Gastrocnemius medialis (tissue), 4 donors: ENCODE measurements around the gene PCLO. TPM values are rescaled to one million over a fixed set of nuclear protein-coding genes. Genes with fewer than 3 reads are reported as not detected.

Source experiments
- ATAC-seq, 2 donors: fragments of 150-250 bp; one replicate each; pipeline ENCODE4 v1.9.1; 2016
- DNase-seq, 2 donors: peaks; one replicate each; pipeline ENCODE4 v3.0.0-alpha.2; 2019
- H3K27ac ChIP-seq, 4 donors: fragments of 200-600 bp; sonication (generic); 1 replicate in 1 of 4; 2 replicates in 3 of 4; pipeline ENCODE4 v1.5.1; 2016 to 2018; ENCODE audit warnings: mild to moderate bottlenecking in 2 of 4, moderate library complexity in 1 of 4
- H3K27me3 ChIP-seq, 3 donors: fragments of 200-600 bp; sonication (generic) in 2 of 3; 1 replicate in 1 of 3; 2 replicates in 2 of 3; pipeline versions ENCODE4 v1.5.1 to v1.6.0; 2016 to 2019; ENCODE audit warnings: mild to moderate bottlenecking in 1 of 3, moderate library complexity in 1 of 3
- H3K36me3 ChIP-seq, 2 donors: fragments of 200-600 bp; sonication (generic) in 1 of 2; one replicate each; pipeline ENCODE4 v1.5.1; 2017 to 2018
- H3K4me1 ChIP-seq, 2 donors: fragments of 200-600 bp; sonication (generic) in 1 of 2; one replicate each; pipeline ENCODE4 v1.5.1; 2016 to 2017; ENCODE audit warnings: mild to moderate bottlenecking in 2 of 2
- H3K4me3 ChIP-seq, 4 donors: fragments of 200-600 bp; sonication (generic) in 3 of 4; 1 replicate in 1 of 4; 2 replicates in 3 of 4; pipeline ENCODE4 v1.5.1; 2016 to 2019; ENCODE audit warnings: mild to moderate bottlenecking in 2 of 4
- H3K9me3 ChIP-seq, 3 donors: fragments of 200-600 bp; sonication (generic) in 2 of 3; 1 replicate in 1 of 3; 2 replicates in 2 of 3; pipeline ENCODE4 v1.5.1; 2016 to 2019
- POLR2A ChIP-seq, 2 donors: fragments of 450-650 bp; IDR thresholded peaks; one replicate each; pipeline ENCODE4 v1.6.1; 2017; ENCODE audit warnings: antibody characterized with exemption in 2 of 2, mild to moderate bottlenecking in 2 of 2, moderate library complexity in 2 of 2
- in situ Hi-C, 4 donors: fragments of 200-750 bp; cut with MboI; loops; one replicate each; pipeline versions ENCODE4 v1.15.0 to v1.8.0; 2017; ENCODE audit warnings: low sequenced_read_pairs in 4 of 4
- intact Hi-C: fragments of 100-400 bp; cut with DNase I; formaldehyde crosslinking; loops from one replicate; pipeline ENCODE4 v1.15.1; 2023; ENCODE audit warnings: low total_unique reads
- total RNA-seq, 4 donors: library from RNA; depleted of rRNA; stranded (reverse); fragments of >200 nt; gene quantifications; one replicate each; pipeline versions ENCODE4 v1.1.0 to v1.2.3, GENCODE V29; 2016
- TF ChIP-seq, protein P1 (sequence below), 5 experiments: fragments of 450-650 bp in 3 of 5; fragments of 200-600 bp in 2 of 5; sonication (generic) in 2 of 5; IDR thresholded peaks in 4 of 5; conservative IDR thresholded peaks in 1 of 5; 1 replicate in 4 of 5; 2 replicates in 1 of 5; pipeline ENCODE4 v1.5.1; 2016 to 2019; ENCODE audit warnings: antibody characterized with exemption in 5 of 5, mild to moderate bottlenecking in 3 of 5, moderate library complexity in 3 of 5

Gene PCLO
- total RNA-seq, 4 donors from 2014 or later: 0.05 to 0.29 TPM; not detected in 2

DNA sequence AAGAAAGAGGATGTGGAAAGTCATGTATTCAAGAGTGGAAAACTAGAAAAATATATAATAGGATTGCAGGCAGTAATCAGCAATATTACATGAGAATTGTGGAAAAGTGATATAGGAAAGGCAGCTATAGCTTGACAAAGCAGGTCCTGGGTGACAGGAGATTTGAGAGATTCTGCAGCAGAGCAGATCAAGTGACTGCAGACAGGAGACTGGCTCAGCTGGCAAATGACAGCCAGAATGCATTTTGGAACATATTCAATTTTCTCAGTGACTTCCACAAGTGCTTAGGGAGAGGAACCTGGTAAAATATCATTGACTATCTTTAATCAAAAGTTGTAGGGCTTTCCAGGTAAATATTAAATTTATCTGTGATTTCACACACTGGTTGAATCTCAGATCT, 458.6 kb downstream of the PCLO start:
- no peak for ATAC-seq
- intact Hi-C loops (no loop called here), in situ Hi-C loops (no loop called here)
- Histone ChIP-seq H3K4me1 (no peaks in the 10 kb centered on the region), H3K27me3 (no peaks in the 10 kb centered on the region), H3K4me3 (no peak overlapping the region), H3K36me3 (no peaks in the 10 kb centered on the region), H3K9me3 (no peaks in the 10 kb centered on the region), H3K27ac (no peak overlapping the region)
- DNase-seq: no peak
- TF ChIP-seq, protein P1, sequence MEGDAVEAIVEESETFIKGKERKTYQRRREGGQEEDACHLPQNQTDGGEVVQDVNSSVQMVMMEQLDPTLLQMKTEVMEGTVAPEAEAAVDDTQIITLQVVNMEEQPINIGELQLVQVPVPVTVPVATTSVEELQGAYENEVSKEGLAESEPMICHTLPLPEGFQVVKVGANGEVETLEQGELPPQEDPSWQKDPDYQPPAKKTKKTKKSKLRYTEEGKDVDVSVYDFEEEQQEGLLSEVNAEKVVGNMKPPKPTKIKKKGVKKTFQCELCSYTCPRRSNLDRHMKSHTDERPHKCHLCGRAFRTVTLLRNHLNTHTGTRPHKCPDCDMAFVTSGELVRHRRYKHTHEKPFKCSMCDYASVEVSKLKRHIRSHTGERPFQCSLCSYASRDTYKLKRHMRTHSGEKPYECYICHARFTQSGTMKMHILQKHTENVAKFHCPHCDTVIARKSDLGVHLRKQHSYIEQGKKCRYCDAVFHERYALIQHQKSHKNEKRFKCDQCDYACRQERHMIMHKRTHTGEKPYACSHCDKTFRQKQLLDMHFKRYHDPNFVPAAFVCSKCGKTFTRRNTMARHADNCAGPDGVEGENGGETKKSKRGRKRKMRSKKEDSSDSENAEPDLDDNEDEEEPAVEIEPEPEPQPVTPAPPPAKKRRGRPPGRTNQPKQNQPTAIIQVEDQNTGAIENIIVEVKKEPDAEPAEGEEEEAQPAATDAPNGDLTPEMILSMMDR (IDR thresholded peaks at IDR 0.05 in 4 of 5, conservative IDR thresholded peaks at IDR 0.05 in 1 of 5): no peak
- TF ChIP-seq POLR2A (IDR thresholded peaks at IDR 0.05): no peak
